ENCODE data around the gene ST6GAL2. TPM values are rescaled to one million over a fixed set of nuclear protein-coding genes. Genes with fewer than 3 reads are reported as not detected.

ST6GAL2 gene
- total RNA-seq, 1 experiment from 2014 or later: 0.82 TPM

DNA sequence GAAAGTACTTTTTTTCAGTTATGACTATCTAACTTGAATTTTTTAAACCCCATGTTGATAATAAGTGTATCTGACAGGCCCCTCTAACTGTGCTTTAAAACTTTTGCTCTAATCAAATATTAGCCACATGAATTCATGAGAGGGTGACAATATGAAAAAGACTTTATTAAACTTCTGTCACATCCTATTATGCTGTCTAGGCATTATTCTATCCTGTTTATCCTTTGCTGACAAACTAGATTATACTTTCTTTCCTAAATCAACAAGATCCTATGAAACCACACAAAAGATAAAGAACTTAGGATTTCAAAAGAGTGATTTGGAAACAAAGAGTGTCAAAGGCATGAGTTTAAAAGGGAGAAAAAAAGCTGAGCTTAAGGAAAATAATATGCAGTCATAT is 57.8 kb downstream of the ST6GAL2 start:
- Histone ChIP-seq H3K79me2 (ENCODE audit: low read length) (no peaks in the 10 kb centered on the region), H3K9ac (ENCODE audit: low read length) (no peak overlapping the region), H3K4me3 (ENCODE audit: low read length) (no peak overlapping the region), H3K27me3 (ENCODE audit: low read length) (no peaks in the 10 kb centered on the region), H4K20me1 (ENCODE audit: insufficient read depth, low read depth, low read length) (no peaks in the 10 kb centered on the region), H2AFZ (ENCODE audit: low read length) (no peak overlapping the region), H3K4me2 (ENCODE audit: low read depth, low read length, poor library complexity, severe bottlenecking) (no peak overlapping the region), H3K9me2 (replicated peaks; ENCODE audit: insufficient read depth, low read length) (no peaks in the 10 kb centered on the region), H3K36me3 (ENCODE audit: insufficient read depth, low read length) (no peaks in the 10 kb centered on the region), H3K27ac (ENCODE audit: low read length) (no peak overlapping the region), H3K9me3 (ENCODE audit: low read length) (no peaks in the 10 kb centered on the region), H3K4me1 (ENCODE audit: low read length) (peaks cover 27% of the 10 kb centered on the region)
- no peak for DNase-seq

DNA sequence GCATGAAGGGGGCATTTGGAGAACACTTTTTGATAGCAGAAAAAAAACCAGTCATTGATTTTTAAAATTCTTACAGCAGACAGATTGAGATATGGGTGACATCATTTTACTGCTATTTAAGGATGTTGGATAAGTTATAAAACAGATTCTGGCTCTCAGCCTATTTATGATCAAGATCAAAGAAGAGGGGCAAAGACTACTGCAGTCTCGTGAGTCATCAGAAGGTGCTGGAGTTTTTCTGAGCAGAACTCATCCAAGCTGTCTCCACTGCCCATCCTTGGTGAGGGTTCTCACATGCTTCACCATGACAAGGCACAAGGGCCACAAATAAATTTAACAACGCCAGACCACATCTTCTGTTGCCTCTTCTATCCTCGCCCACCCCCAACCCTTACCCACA is 58.8 kb downstream of the ST6GAL2 start:
- no peaks in the 10 kb centered on the region for H3K9me2 ChIP-seq (replicated peaks; ENCODE audit: insufficient read depth, low read length)
- H3K27me3 ChIP-seq (ENCODE audit: low read length): no peaks in the 10 kb centered on the region
- no peaks in the 10 kb centered on the region for H3K9me3 ChIP-seq (ENCODE audit: low read length)
- no peak overlapping the region for H3K27ac ChIP-seq (ENCODE audit: low read length)
- no peak overlapping the region for H3K4me2 ChIP-seq (ENCODE audit: low read depth, low read length, poor library complexity, severe bottlenecking)
- DNase-seq: peak; percentile 17
- H3K4me3 ChIP-seq (ENCODE audit: low read length): no peak overlapping the region
- H3K4me1 ChIP-seq (ENCODE audit: low read length): peaks cover 17% of the 10 kb centered on the region
- H3K79me2 ChIP-seq (ENCODE audit: low read length): no peaks in the 10 kb centered on the region
- no peaks in the 10 kb centered on the region for H3K36me3 ChIP-seq (ENCODE audit: insufficient read depth, low read length)
- H3K9ac ChIP-seq (ENCODE audit: low read length): no peak overlapping the region
- H2AFZ ChIP-seq (ENCODE audit: low read length): no peak overlapping the region
- H4K20me1 ChIP-seq (ENCODE audit: insufficient read depth, low read depth, low read length): no peaks in the 10 kb centered on the region

DNA sequence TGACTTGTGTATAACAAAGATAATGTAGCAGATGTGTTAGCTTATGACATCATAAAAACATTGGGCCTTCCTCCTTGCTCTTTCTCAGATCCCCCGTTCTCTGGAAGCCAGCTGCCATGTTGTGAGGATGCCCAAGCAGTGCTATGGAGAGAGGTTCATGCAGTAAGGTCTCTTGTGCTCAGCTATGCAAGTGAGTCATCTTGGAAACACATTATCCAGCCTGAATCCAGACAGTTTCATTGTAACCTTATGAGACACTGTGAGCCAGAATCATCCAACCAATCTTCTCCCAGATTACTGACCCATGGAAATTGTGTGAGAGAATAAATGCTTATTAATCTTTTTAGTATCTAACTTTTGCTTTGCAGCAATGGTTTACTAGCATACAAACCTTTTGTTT is 60.8 kb downstream of the ST6GAL2 start:
- peak; percentile 31 for DNase-seq
- Histone ChIP-seq H3K9me2 (replicated peaks; ENCODE audit: insufficient read depth, low read length) (no peaks in the 10 kb centered on the region), H3K9ac (ENCODE audit: low read length) (no peak overlapping the region), H3K4me1 (ENCODE audit: low read length) (no peaks in the 10 kb centered on the region), H3K4me2 (ENCODE audit: low read depth, low read length, poor library complexity, severe bottlenecking) (no peak overlapping the region), H3K36me3 (ENCODE audit: insufficient read depth, low read length) (no peaks in the 10 kb centered on the region), H3K79me2 (ENCODE audit: low read length) (no peaks in the 10 kb centered on the region), H4K20me1 (ENCODE audit: insufficient read depth, low read depth, low read length) (no peaks in the 10 kb centered on the region), H3K27me3 (ENCODE audit: low read length) (no peaks in the 10 kb centered on the region), H3K4me3 (ENCODE audit: low read length) (no peak overlapping the region), H3K9me3 (ENCODE audit: low read length) (no peaks in the 10 kb centered on the region), H2AFZ (ENCODE audit: low read length) (no peak overlapping the region), H3K27ac (ENCODE audit: low read length) (no peak overlapping the region)

DNA sequence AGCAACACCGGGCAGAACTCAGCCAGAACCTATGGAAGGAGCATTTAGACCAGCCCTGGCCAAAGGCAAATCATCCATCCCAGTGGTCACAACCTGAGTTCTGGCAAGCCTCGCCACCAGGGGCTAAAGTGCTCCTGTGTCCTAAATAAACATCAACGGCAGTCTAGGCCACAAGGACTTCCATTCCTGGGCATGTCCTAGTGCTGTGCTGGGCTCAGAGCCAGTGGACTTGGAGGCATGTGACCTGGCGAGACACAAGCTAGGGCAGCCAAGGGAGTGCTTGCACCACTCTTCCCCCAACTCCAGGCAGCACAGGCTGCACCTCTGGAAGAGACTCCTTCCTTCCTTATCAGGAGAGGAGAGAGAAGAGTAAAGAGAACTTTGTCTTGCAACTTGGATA is 69.0 kb downstream of the ST6GAL2 start:
- H4K20me1 ChIP-seq (ENCODE audit: insufficient read depth, low read depth, low read length): no peaks in the 10 kb centered on the region
- no peaks in the 10 kb centered on the region for H3K9me3 ChIP-seq (ENCODE audit: low read length)
- no peak overlapping the region for H3K4me2 ChIP-seq (ENCODE audit: low read depth, low read length, poor library complexity, severe bottlenecking)

DNA sequence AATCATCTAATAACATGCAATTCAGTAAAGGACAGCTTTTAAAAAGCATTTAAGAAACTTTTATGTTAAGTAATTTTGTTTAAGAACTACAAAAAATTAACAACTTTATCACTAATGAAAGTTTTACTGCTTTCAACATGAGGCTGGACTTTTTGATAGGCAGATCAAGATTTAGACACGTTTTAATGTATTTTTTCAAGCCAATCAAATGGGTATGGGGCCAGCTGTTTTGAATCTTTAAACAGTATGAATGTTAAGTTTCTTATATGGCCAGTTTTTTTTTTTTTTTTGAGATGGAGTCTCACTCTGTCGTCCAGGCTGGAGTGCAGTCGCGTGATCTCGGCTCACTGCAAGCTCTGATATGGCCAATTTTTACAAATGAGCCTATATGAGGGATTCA is 73.1 kb downstream of the ST6GAL2 start:
- Histone ChIP-seq H2AFZ (ENCODE audit: low read length) (no peak overlapping the region), H3K79me2 (ENCODE audit: low read length) (no peaks in the 10 kb centered on the region), H3K9ac (ENCODE audit: low read length) (no peak overlapping the region), H3K27ac (ENCODE audit: low read length) (no peak overlapping the region), H3K9me2 (replicated peaks; ENCODE audit: insufficient read depth, low read length) (no peaks in the 10 kb centered on the region), H3K9me3 (ENCODE audit: low read length) (no peaks in the 10 kb centered on the region), H3K4me2 (ENCODE audit: low read depth, low read length, poor library complexity, severe bottlenecking) (no peak overlapping the region), H3K27me3 (ENCODE audit: low read length) (no peaks in the 10 kb centered on the region), H3K4me3 (ENCODE audit: low read length) (no peak overlapping the region), H4K20me1 (ENCODE audit: insufficient read depth, low read depth, low read length) (no peaks in the 10 kb centered on the region), H3K36me3 (ENCODE audit: insufficient read depth, low read length) (no peaks in the 10 kb centered on the region), H3K4me1 (ENCODE audit: low read length) (peaks cover 10% of the 10 kb centered on the region)
- no peak for DNase-seq

More for the DNA sequence above, 69.0 kb downstream of the ST6GAL2 start:
- H3K9ac ChIP-seq (ENCODE audit: low read length): no peak overlapping the region
- no peak overlapping the region for H3K27ac ChIP-seq (ENCODE audit: low read length)
- H3K4me3 ChIP-seq (ENCODE audit: low read length): no peak overlapping the region
- no peaks in the 10 kb centered on the region for H3K9me2 ChIP-seq (replicated peaks; ENCODE audit: insufficient read depth, low read length)
- H3K4me1 ChIP-seq (ENCODE audit: low read length): no peaks in the 10 kb centered on the region
- H3K36me3 ChIP-seq (ENCODE audit: insufficient read depth, low read length): no peaks in the 10 kb centered on the region
- no peaks in the 10 kb centered on the region; the same call in 1 of the 2 replicates for H3K27me3 ChIP-seq (ENCODE audit: low read length)
- no peak overlapping the region for H2AFZ ChIP-seq (ENCODE audit: low read length)
- no peak for DNase-seq
- H3K79me2 ChIP-seq (ENCODE audit: low read length): no peaks in the 10 kb centered on the region

DNA sequence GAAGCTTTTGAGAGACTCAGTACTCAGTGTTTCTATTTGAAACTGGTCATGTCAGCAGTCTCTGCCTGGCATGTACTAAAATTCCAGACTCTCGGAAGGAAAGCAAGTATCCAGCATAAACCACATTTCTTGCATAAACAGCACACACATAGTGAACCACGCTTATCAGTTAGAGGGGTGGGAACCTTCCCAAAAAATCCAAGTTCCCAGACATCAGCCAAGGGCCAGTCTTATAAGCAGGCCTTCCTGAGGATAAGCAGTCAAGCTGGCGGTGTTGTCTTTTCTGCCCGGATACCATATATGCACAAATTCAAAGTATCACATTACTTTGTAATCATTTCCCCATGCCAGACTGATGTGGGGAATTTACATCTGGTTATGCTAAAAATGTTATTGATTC is 73.6 kb downstream of the ST6GAL2 start:
- no peak overlapping the region for H3K4me2 ChIP-seq (ENCODE audit: low read depth, low read length, poor library complexity, severe bottlenecking)
- no peaks in the 10 kb centered on the region for H3K79me2 ChIP-seq (ENCODE audit: low read length)
- no peaks in the 10 kb centered on the region for H3K9me2 ChIP-seq (replicated peaks; ENCODE audit: insufficient read depth, low read length)
- no peak overlapping the region for H3K4me3 ChIP-seq (ENCODE audit: low read length)
- no peak overlapping the region for H3K27ac ChIP-seq (ENCODE audit: low read length)
- H3K27me3 ChIP-seq (ENCODE audit: low read length): no peaks in the 10 kb centered on the region
- peaks cover 10% of the 10 kb centered on the region for H3K4me1 ChIP-seq (ENCODE audit: low read length)
- H3K9ac ChIP-seq (ENCODE audit: low read length): no peak overlapping the region
- DNase-seq: no peak
- H3K9me3 ChIP-seq (ENCODE audit: low read length): no peaks in the 10 kb centered on the region
- no peaks in the 10 kb centered on the region for H4K20me1 ChIP-seq (ENCODE audit: insufficient read depth, low read depth, low read length)
- H2AFZ ChIP-seq (ENCODE audit: low read length): no peak overlapping the region
- H3K36me3 ChIP-seq (ENCODE audit: insufficient read depth, low read length): no peaks in the 10 kb centered on the region

DNA sequence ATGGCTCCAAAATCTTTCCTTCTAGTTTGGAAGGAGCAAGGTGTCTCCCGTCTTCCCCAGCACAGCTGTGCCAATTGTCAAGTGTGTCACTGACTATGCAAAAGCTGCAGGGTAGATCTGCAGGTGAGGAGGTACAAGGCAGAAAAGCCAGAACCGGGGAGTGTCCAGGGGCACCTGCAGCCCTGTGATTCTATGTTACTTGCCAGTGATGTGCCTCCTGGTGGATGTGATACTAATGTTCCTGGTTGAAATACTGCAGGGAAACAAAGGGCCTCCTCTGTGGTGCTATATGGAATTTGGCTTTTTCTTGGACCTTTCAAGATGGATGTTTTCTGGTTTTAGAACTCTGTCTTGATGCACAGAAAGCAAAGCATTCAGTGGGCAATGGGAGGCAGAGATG is 80.3 kb downstream of the ST6GAL2 start:
- no peak overlapping the region for H3K4me2 ChIP-seq (ENCODE audit: low read depth, low read length, poor library complexity, severe bottlenecking)
- H3K27ac ChIP-seq (ENCODE audit: low read length): no peak overlapping the region
- H3K79me2 ChIP-seq (ENCODE audit: low read length): no peaks in the 10 kb centered on the region
- H3K9me2 ChIP-seq (replicated peaks; ENCODE audit: insufficient read depth, low read length): no peaks in the 10 kb centered on the region
- H3K4me3 ChIP-seq (ENCODE audit: low read length): no peak overlapping the region
- no peak overlapping the region for H3K9ac ChIP-seq (ENCODE audit: low read length)
- H4K20me1 ChIP-seq (ENCODE audit: insufficient read depth, low read depth, low read length): no peaks in the 10 kb centered on the region
- H2AFZ ChIP-seq (ENCODE audit: low read length): no peak overlapping the region
- H3K4me1 ChIP-seq (ENCODE audit: low read length): peaks cover 10% of the 10 kb centered on the region
- no peak for DNase-seq
- H3K9me3 ChIP-seq (ENCODE audit: low read length): no peaks in the 10 kb centered on the region
- 0 out of 2 replicates have a peak, but pooled peaks cover 5% of the 10 kb centered on the region for H3K27me3 ChIP-seq (ENCODE audit: low read length)
- H3K36me3 ChIP-seq (ENCODE audit: insufficient read depth, low read length): no peaks in the 10 kb centered on the region

DNA sequence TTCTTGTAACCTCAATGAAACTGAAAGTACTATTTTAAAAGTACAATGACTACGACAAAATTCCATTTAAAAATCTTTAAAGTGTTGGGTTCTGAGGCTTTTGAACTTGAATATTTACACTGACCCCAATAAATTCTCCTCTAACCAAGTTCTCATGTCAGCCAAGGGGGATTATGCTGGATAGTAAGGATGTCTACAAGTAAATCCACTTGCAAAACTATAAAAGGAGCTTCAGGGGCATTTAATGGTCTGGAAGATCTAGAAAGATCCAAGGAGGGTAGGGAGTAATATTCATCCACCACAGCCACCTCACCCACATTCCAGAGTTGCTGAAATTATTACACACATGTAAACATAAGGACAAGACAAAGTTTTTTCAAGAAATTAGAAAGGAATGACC is 81.8 kb downstream of the ST6GAL2 start:
- DNase-seq: no peak
- no peak overlapping the region for H3K4me2 ChIP-seq (ENCODE audit: low read depth, low read length, poor library complexity, severe bottlenecking)
- no peak overlapping the region for H2AFZ ChIP-seq (ENCODE audit: low read length)
- H3K9me3 ChIP-seq (ENCODE audit: low read length): no peaks in the 10 kb centered on the region
- H4K20me1 ChIP-seq (ENCODE audit: insufficient read depth, low read depth, low read length): no peaks in the 10 kb centered on the region
- no peaks in the 10 kb centered on the region for H3K9me2 ChIP-seq (replicated peaks; ENCODE audit: insufficient read depth, low read length)
- H3K27me3 ChIP-seq (ENCODE audit: low read length): 0 out of 2 replicates have a peak, but pooled peaks cover 5% of the 10 kb centered on the region
- H3K79me2 ChIP-seq (ENCODE audit: low read length): no peaks in the 10 kb centered on the region
- H3K9ac ChIP-seq (ENCODE audit: low read length): no peak overlapping the region
- H3K36me3 ChIP-seq (ENCODE audit: insufficient read depth, low read length): no peaks in the 10 kb centered on the region
- H3K4me3 ChIP-seq (ENCODE audit: low read length): no peak overlapping the region
- no peaks in the 10 kb centered on the region for H3K4me1 ChIP-seq (ENCODE audit: low read length)
- H3K27ac ChIP-seq (ENCODE audit: low read length): no peak overlapping the region
